Measurements from ENCODE around the gene SPIC. TPM values are rescaled to one million over a fixed set of nuclear protein-coding genes. Genes with fewer than 3 reads are reported as not detected.

Gene SPIC
- total and polyA plus RNA-seq, 2 of the 8 experiments (the other 6 are each of a cell fraction or from before 2014, with no cell fraction given) = not detected

DNA sequence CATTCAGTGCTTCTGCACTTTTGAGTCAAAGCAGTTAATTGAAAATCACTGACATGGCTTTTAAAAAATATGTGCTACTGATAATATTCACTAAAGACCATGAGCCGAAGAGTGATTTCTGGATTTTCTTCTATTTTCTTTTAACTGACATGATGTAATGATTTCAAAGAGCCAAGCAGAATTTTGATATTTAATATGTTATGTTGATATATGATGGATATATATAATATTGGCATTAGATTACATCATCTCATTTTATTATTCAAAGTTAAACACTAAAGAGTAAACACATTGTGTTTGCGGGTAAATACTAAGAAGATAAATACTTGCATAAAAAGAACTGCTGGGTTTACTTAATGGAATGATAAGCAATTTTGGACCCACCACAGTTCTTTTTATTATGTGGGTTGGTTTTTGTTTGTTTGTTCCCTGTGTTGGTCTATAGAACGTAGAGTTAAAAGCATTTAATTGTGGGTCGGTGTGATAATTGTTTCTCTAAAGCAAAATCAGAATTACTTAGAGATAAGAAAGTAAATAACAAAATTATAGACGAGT lies 692 bp downstream of the SPIC start (continued):
- no peak for TF ChIP-seq POLR2AphosphoS5 (IDR thresholded peaks at IDR 0.05; ENCODE audit: low read depth, low read length)
